H1 (cell line): ENCODE results near the gene BTBD9. TPM values are rescaled to one million over a fixed set of nuclear protein-coding genes. Genes with fewer than 3 reads are reported as not detected.

Experiments
- CTCF ChIA-PET: fragments of 300-600 bp; sonication (Branson Sonifier 250); formaldehyde crosslinking; loops from one replicate; lab custom pipeline; 2021; ENCODE audit not compliant: partially characterized antibody; lab: Charles Lee
- POLR2A ChIA-PET: fragments of 300-600 bp; sonication (Branson Sonifier 250); formaldehyde crosslinking; loops from one replicate; lab custom pipeline; 2021; ENCODE audit warnings: inconsistent platforms; ENCODE audit not compliant: partially characterized antibody; lab: Charles Lee
- DNase-seq, 2 experiments: peaks; one replicate each; pipeline versions ENCODE4 v3.0.0 to v3.0.0-alpha.2; 2010 to 2022; ENCODE audit warnings: low spot score in 2 of 2, low read depth in 1 of 2, mixed read lengths in 1 of 2
- FAIRE-seq: peaks from 2 replicates; lab custom pipeline; 2011; peaks lifted over from hg19 to GRCh38; lab: Jason Lieb, UNC
- H2AFZ ChIP-seq: 2 replicates; pipeline ENCODE4 v1.8.1; 2012; ENCODE audit warnings: low read length, inconsistent platforms
- H2AK5ac ChIP-seq: 2 replicates; pipeline ENCODE4 v1.6.1; 2013; ENCODE audit warnings: low read depth, low read length
- H2BK120ac ChIP-seq: replicated peaks from 2 replicates; pipeline ENCODE3; 2013; ENCODE audit warnings: low read depth, low read length, inconsistent platforms
- H2BK12ac ChIP-seq: 2 replicates; pipeline ENCODE4 v1.6.1; 2013; ENCODE audit warnings: low read depth, low read length
- H2BK15ac ChIP-seq: 2 replicates; pipeline ENCODE4 v1.6.1; 2013; ENCODE audit warnings: low read length
- H2BK20ac ChIP-seq: 2 replicates; pipeline ENCODE4 v1.6.1; 2013; ENCODE audit warnings: low read length
- H2BK5ac ChIP-seq: 2 replicates; pipeline ENCODE4 v1.6.1; 2013; ENCODE audit warnings: low read depth, low read length
- H3K14ac ChIP-seq: 2 replicates; pipeline ENCODE4 v1.6.1; 2013; ENCODE audit warnings: inconsistent platforms; ENCODE audit not compliant: insufficient read length
- H3K18ac ChIP-seq: 2 replicates; pipeline ENCODE4 v1.6.1; 2013; ENCODE audit warnings: low read length; ENCODE audit errors: extremely low read depth
- H3K23ac ChIP-seq: 2 replicates; pipeline ENCODE4 v1.6.1; 2013; ENCODE audit warnings: inconsistent platforms; ENCODE audit not compliant: insufficient read length
- H3K23me2 ChIP-seq: 2 replicates; pipeline ENCODE4 v1.6.1; 2013; ENCODE audit warnings: low read depth, low read length
- H3K27ac ChIP-seq: 2 replicates; pipeline ENCODE4 v1.6.1; 2011; ENCODE audit warnings: low read depth, low read length, inconsistent platforms
- H3K27me3 ChIP-seq, 4 experiments: replicated peaks in 1 of 4; 1 replicate in 1 of 4; 2 replicates in 3 of 4; pipeline versions ENCODE4 v1.6.1 to v1.8.1; 2011 to 2013; ENCODE audit warnings: low read length in 3 of 4, mild to moderate bottlenecking in 3 of 4, inconsistent platforms in 2 of 4, mixed read lengths in 2 of 4, moderate library complexity in 1 of 4; ENCODE audit not compliant: control insufficient read depth in 3 of 4, insufficient read depth in 3 of 4; ENCODE audit errors: extremely low read depth in 1 of 4
- H3K36me3 ChIP-seq, 4 experiments: 2 replicates each; pipeline versions ENCODE4 v1.6.1 to v1.8.1; 2011 to 2013; ENCODE audit warnings: mild to moderate bottlenecking in 4 of 4, low read length in 3 of 4, moderate library complexity in 2 of 4, control low read depth in 1 of 4, inconsistent platforms in 1 of 4; ENCODE audit not compliant: insufficient read depth in 4 of 4, control insufficient read depth in 2 of 4
- H3K4ac ChIP-seq: replicated peaks from 2 replicates; pipeline ENCODE3; 2013; ENCODE audit warnings: low read length, low read depth, mixed read lengths, inconsistent platforms; ENCODE audit not compliant: insufficient read length
- H3K4me1 ChIP-seq, 4 experiments: replicated peaks in 1 of 4; 1 replicate in 1 of 4; 2 replicates in 3 of 4; pipeline versions ENCODE4 v1.6.1 to v1.8.1; 2011 to 2013; ENCODE audit warnings: low read length in 3 of 4, inconsistent platforms in 2 of 4, mixed read lengths in 1 of 4; ENCODE audit not compliant: insufficient read depth in 4 of 4, control insufficient read depth in 3 of 4
- H3K4me2 ChIP-seq, 2 experiments: 2 replicates each; pipeline versions ENCODE4 v1.6.1 to v1.8.1; 2011 to 2013; ENCODE audit warnings: low read depth in 2 of 2, low read length in 2 of 2, control low read depth in 1 of 2, inconsistent platforms in 1 of 2, mild to moderate bottlenecking in 1 of 2; ENCODE audit not compliant: insufficient read depth in 1 of 2
- H3K4me3 ChIP-seq, 4 experiments: fragments of 200-600, 300-600 bp in 1 of 4; sonication (generic), shearing (Covaris generic), sonication (Bioruptor Twin) in 1 of 4; 2 replicates each; pipeline versions ENCODE4 v1.5.1 to v1.8.1; 2011 to 2016; ENCODE audit warnings: low read length in 4 of 4, low read depth in 3 of 4, control low read depth in 2 of 4, inconsistent platforms in 2 of 4, mild to moderate bottlenecking in 2 of 4, mixed read lengths in 1 of 4, moderate library complexity in 1 of 4; ENCODE audit not compliant: insufficient read depth in 2 of 4; ENCODE audit errors: extremely low read depth in 1 of 4
- H3K56ac ChIP-seq: replicated peaks from 2 replicates; pipeline ENCODE3; 2013; ENCODE audit warnings: low read depth, mild to moderate bottlenecking, mixed read lengths, low read length, inconsistent platforms; ENCODE audit not compliant: insufficient read length
- H3K79me1 ChIP-seq: 2 replicates; pipeline ENCODE4 v1.6.1; 2013; ENCODE audit warnings: low read depth, low read length, control low read depth
- H3K79me2 ChIP-seq, 2 experiments: 2 replicates each; pipeline versions ENCODE4 v1.6.1 to v1.8.1; 2012 to 2013; ENCODE audit warnings: low read length in 2 of 2, mild to moderate bottlenecking in 2 of 2, inconsistent platforms in 1 of 2; ENCODE audit not compliant: insufficient read depth in 2 of 2, control insufficient read depth in 1 of 2
- H3K9ac ChIP-seq, 4 experiments: replicated peaks in 1 of 4; 1 replicate in 1 of 4; 2 replicates in 3 of 4; pipeline versions ENCODE4 v1.6.1 to v1.8.1; 2011 to 2013; ENCODE audit warnings: low read depth in 3 of 4, low read length in 3 of 4, control low read depth in 2 of 4, mild to moderate bottlenecking in 2 of 4, moderate library complexity in 2 of 4, inconsistent platforms in 1 of 4; ENCODE audit errors: extremely low read depth in 1 of 4
- H3K9me3 ChIP-seq, 2 experiments: 2 replicates each; pipeline versions ENCODE4 v1.6.1 to v1.8.1; 2012 to 2013; ENCODE audit warnings: mild to moderate bottlenecking in 2 of 2, moderate library complexity in 2 of 2, control low read depth in 1 of 2, inconsistent platforms in 1 of 2, low read depth in 1 of 2, low read length in 1 of 2, mixed read lengths in 1 of 2; ENCODE audit not compliant: insufficient read depth in 2 of 2
- H4K20me1 ChIP-seq, 2 experiments: replicated peaks in 1 of 2; 2 replicates each; pipeline versions ENCODE3 to v1.8.1; 2011 to 2013; ENCODE audit warnings: inconsistent platforms in 2 of 2, low read length in 2 of 2, mild to moderate bottlenecking in 1 of 2; ENCODE audit not compliant: insufficient read depth in 2 of 2, control insufficient read depth in 1 of 2
- H4K5ac ChIP-seq: 2 replicates; pipeline ENCODE4 v1.6.1; 2013; ENCODE audit warnings: low read length, low read depth, mixed read lengths, inconsistent platforms; ENCODE audit not compliant: insufficient read length
- H4K8ac ChIP-seq: 2 replicates; pipeline ENCODE4 v1.8.0; 2013; ENCODE audit warnings: mild to moderate bottlenecking, moderate library complexity, low read length, inconsistent platforms; ENCODE audit not compliant: insufficient read depth; ENCODE audit errors: extremely low read depth
- H4K91ac ChIP-seq: replicated peaks from 2 replicates; pipeline ENCODE3; 2013; ENCODE audit warnings: low read length, mixed read lengths, inconsistent platforms; ENCODE audit not compliant: insufficient read length
- CBX8 ChIP-seq: fragments of 300-800, 300-1000 bp; sonication (generic); IDR thresholded peaks from 2 replicates; pipeline ENCODE4 v1.7.1; 2016; ENCODE audit warnings: low read depth, low read length, borderline replicate concordance
- CHD2 ChIP-seq: IDR thresholded peaks from 2 replicates; pipeline ENCODE4 v1.6.1; 2012; ENCODE audit warnings: low read length, improper control_type of control experiment
- EP300 ChIP-seq, 2 experiments: IDR thresholded peaks; 1 replicate in 1 of 2; 2 replicates in 1 of 2; pipeline ENCODE4 v1.6.1; 2011 to 2012; ENCODE audit warnings: low read depth in 2 of 2, low read length in 2 of 2, mild to moderate bottlenecking in 2 of 2, borderline replicate concordance in 1 of 2, inconsistent platforms in 1 of 2, moderate library complexity in 1 of 2
- HDAC2 ChIP-seq, 2 experiments: fragments of 300-600 bp in 1 of 2; sonication (generic) in 1 of 2; IDR thresholded peaks; 2 replicates each; pipeline ENCODE4 v1.6.1; 2011 to 2012; ENCODE audit warnings: low read depth in 2 of 2, low read length in 2 of 2, mild to moderate bottlenecking in 2 of 2, moderate library complexity in 2 of 2, borderline replicate concordance in 1 of 2, inconsistent platforms in 1 of 2
- JUND ChIP-seq: IDR thresholded peaks from 2 replicates; pipeline ENCODE4 v1.6.1; 2011; ENCODE audit warnings: mild to moderate bottlenecking, improper control_type of control experiment, low read length
- KDM1A ChIP-seq: fragments of 200-600, 300-600 bp; sonication (generic); IDR thresholded peaks from 2 replicates; pipeline ENCODE4 v1.7.1; 2016; ENCODE audit warnings: mild to moderate bottlenecking, low read length, borderline replicate concordance
- KDM4A ChIP-seq: IDR thresholded peaks from one replicate; pipeline ENCODE4 v1.7.1; 2012; ENCODE audit warnings: low read depth, mild to moderate bottlenecking, moderate library complexity, low read length, inconsistent platforms; ENCODE audit not compliant: severe bottlenecking
- MAFK ChIP-seq: IDR thresholded peaks from 2 replicates; pipeline ENCODE4 v1.6.1; 2012; ENCODE audit warnings: low read depth, mild to moderate bottlenecking, improper control_type of control experiment, low read length
- MAX ChIP-seq: IDR thresholded peaks from 2 replicates; pipeline ENCODE4 v1.6.1; 2012; ENCODE audit warnings: inconsistent platforms
- PHF8 ChIP-seq: fragments of 200-600 bp; sonication (generic); conservative IDR thresholded peaks from 2 replicates; pipeline ENCODE4 v1.7.1; 2012; ENCODE audit warnings: low read depth, mild to moderate bottlenecking, inconsistent platforms, low read length, moderate library complexity
- SAP30 ChIP-seq: fragments of 300-600 bp; sonication (generic); IDR thresholded peaks from 2 replicates; pipeline ENCODE4 v1.7.1; 2012; ENCODE audit warnings: low read length, moderate library complexity, mild to moderate bottlenecking, inconsistent platforms; ENCODE audit not compliant: insufficient read depth, insufficient replicate concordance
- WGBS, 2 experiments: shearing (Covaris generic) in 1 of 2; methylation state at CpG; one replicate each; pipeline versions ENCODE4 v1.1.6 to v1.1.7; 2013 to 2015; ENCODE audit warnings: low lambda C conversion rate in 2 of 2, mixed read lengths in 2 of 2, inconsistent platforms in 1 of 2, low coverage in 1 of 2, missing lambda C conversion rate in 1 of 2; ENCODE audit not compliant: insufficient replicate concordance in 2 of 2, insufficient coverage in 1 of 2, insufficient read length in 1 of 2; ENCODE audit errors: extremely low coverage in 1 of 2, missing lambda C conversion rate in 1 of 2; 5-methylcytosine and 5-hydroxymethylcytosine counted together
- polyA plus RNA-seq, 7 experiments: library from polyadenylated mRNA; depleted of rRNA in 3 of 7; stranded (reverse) in 5 of 7; unstranded in 2 of 7; fragments of >200 nt in 5 of 7; fragments of 200-250 nt in 2 of 7; gene quantifications; 1 replicate in 5 of 7; 2 replicates in 1 of 7; 4 replicates in 1 of 7; pipeline versions ENCODE4 v1.2.1 to v1.2.3, GENCODE V29; 2011 to 2013; ENCODE audit warnings: missing spikeins in 2 of 7, mixed read lengths in 2 of 7
- total RNA-seq: library from RNA; stranded (reverse); fragmentation: NEBNext Ultra II Directional; extraction: Animal tissue kit (Norgen Biotek cat#: 25700); gene quantifications from 2 replicates; pipeline ENCODE4 v1.2.1, GENCODE V29; 2021
- TF ChIP-seq, protein P1 (sequence below): IDR thresholded peaks from 2 replicates; pipeline ENCODE4 v1.6.1; 2012; ENCODE audit warnings: inconsistent platforms

The BTBD9 gene
- total and polyA plus RNA-seq, 2 of the 8 experiments (the other 6 are each of a cell fraction or from before 2014, with no cell fraction given) = 0.92 to 4.1 TPM

- Histone ChIP-seq H2BK5ac (no peak overlapping the region), H3K9me3 (no peaks in the 10 kb centered on the region), H3K18ac (no peak overlapping the region), H3K4me3 (no peak overlapping the region), H2BK120ac (no peak overlapping the region), H3K27me3 (no peaks in the 10 kb centered on the region; a peak in 1 of 7 replicates), H4K8ac (no peak overlapping the region), H3K79me2 (no peaks in the 10 kb centered on the region), H3K4me2 (no peak overlapping the region), H3K27ac (no peak overlapping the region), H3K4me1 (no peaks in the 10 kb centered on the region), H3K9ac (no peak overlapping the region), H4K5ac (no peak overlapping the region), H2BK12ac (no peak overlapping the region), H3K79me1 (no peaks in the 10 kb centered on the region), H3K23ac (no peak overlapping the region), H3K14ac (no peak overlapping the region), H2BK20ac (no peak overlapping the region), H3K56ac (no peak overlapping the region), H4K20me1 (no peaks in the 10 kb centered on the region), H3K23me2 (no peaks in the 10 kb centered on the region), H2AK5ac (no peak overlapping the region), H3K4ac (no peak overlapping the region), H3K36me3 (no peaks in the 10 kb centered on the region), H2BK15ac (no peak overlapping the region), H4K91ac (no peak overlapping the region), H2AFZ (no peak overlapping the region)
- ChIA-PET POLR2A (no interaction called here), CTCF (no interaction called here)
- WGBS, 2 experiments = 74% methylated on average over 1 of the region's 1 CpG; no CpG with 5 or more reads in 1 of the 2 experiments
- DNase-seq (no peak), FAIRE-seq (no peak)
- TF ChIP-seq MAX (no peak), CHD2 (no peak), CBX8 (no peak), MAFK (no peak), EP300 (IDR thresholded peaks at IDR 0.05; ENCODE audit: borderline replicate concordance in 1 of 2, low read depth in 2 of 2, low read length in 2 of 2) (no peak), PHF8 (no peak), KDM1A (no peak), SAP30 (no peak), JUND (no peak), HDAC2 (IDR thresholded peaks at IDR 0.05; ENCODE audit: borderline replicate concordance in 1 of 2, low read depth in 2 of 2, low read length in 2 of 2) (no peak), KDM4A (no peak)
- TF ChIP-seq, protein P1, sequence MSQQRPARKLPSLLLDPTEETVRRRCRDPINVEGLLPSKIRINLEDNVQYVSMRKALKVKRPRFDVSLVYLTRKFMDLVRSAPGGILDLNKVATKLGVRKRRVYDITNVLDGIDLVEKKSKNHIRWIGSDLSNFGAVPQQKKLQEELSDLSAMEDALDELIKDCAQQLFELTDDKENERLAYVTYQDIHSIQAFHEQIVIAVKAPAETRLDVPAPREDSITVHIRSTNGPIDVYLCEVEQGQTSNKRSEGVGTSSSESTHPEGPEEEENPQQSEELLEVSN = no peak
These were observed 267.8 kb downstream of the BTBD9 start for GRCh38 chr6:38371881-38372280.
